Pancreas (tissue), 10 donors: ENCODE results near the gene LY6G5C. TPM values are rescaled to one million over a fixed set of nuclear protein-coding genes. Genes with fewer than 3 reads are reported as not detected.
"Not testable (repeated sequence)": the region's sequence is repeated elsewhere in the genome, so short reads cannot be mapped to it uniquely, and the experiment has no call there.

Experiments
- ATAC-seq, 4 donors: fragments of 200-7000 bp; cut with Tn5 transposase; one replicate each; pipeline versions ENCODE4 v1.8.0 to v1.9.1; 2020; ENCODE audit warnings: mild to moderate bottlenecking in 4 of 4, moderate library complexity in 4 of 4
- DNase-seq, 6 donors: peaks; one replicate each; pipeline ENCODE4 v3.0.0-alpha.2; 2020
- FAIRE-seq: peaks from 2 replicates; lab custom pipeline; 2012; peaks lifted over from hg19 to GRCh38; lab: Jason Lieb, UNC
- H3K27ac ChIP-seq, 4 donors: fragments of 200-600 bp; sonication (generic); 1 replicate in 3 of 4; 2 replicates in 1 of 4; pipeline versions ENCODE4 v1.5.0 to v1.8.0; 2020
- H3K27me3 ChIP-seq, 4 donors: fragments of 200-600 bp; one replicate each; pipeline ENCODE4 v1.8.0; 2021
- H3K36me3 ChIP-seq, 3 donors: fragments of 200-600 bp; sonication (generic) in 1 of 3; one replicate each; pipeline versions ENCODE4 v1.5.0 to v1.8.0; 2020 to 2021
- H3K4me1 ChIP-seq, 3 donors: fragments of 200-600 bp; one replicate each; pipeline ENCODE4 v1.8.0; 2021
- H3K4me3 ChIP-seq, 4 donors: fragments of 200-600 bp; sonication (generic) in 2 of 4; one replicate each; pipeline versions ENCODE4 v1.5.0 to v1.8.0; 2020 to 2021
- H3K9me3 ChIP-seq, 4 donors: fragments of 200-600 bp; one replicate each; pipeline ENCODE4 v1.8.0; 2021
- WGBS, 2 donors: extraction: QIAGEN DNeasy Blood & Tissue Kit; methylation state at CpG; one replicate each; pipeline ENCODE4 v1.1.7; 2013; 5-methylcytosine and 5-hydroxymethylcytosine counted together
- intact Hi-C, 3 donors: fragments of 100-400 bp; cut with DNase I; formaldehyde crosslinking; loops; one replicate each; pipeline versions ENCODE4 v1.11.1 to v1.14.2; 2022
- polyA plus RNA-seq, 2 donors: library from polyadenylated mRNA; stranded (reverse); fragments of 200-250 nt; gene quantifications; one replicate each; pipeline ENCODE4 v1.2.3, GENCODE V29; 2013
- total RNA-seq, 6 donors: library from RNA; stranded (reverse); fragmentation: NEBNext Ultra II Directional in 4 of 6; extraction: Animal tissue kit (Norgen Biotek cat#: 25700) in 4 of 6; gene quantifications; one replicate each; pipeline versions ENCODE4 v1.2.1 to v1.2.4, GENCODE V29; 2021 to 2023
- TF ChIP-seq, protein P1 (sequence below), 4 donors: fragments of 200-600 bp; sonication (generic) in 3 of 4; IDR thresholded peaks; one replicate each; pipeline versions ENCODE4 v1.5.0 to v1.8.0; 2021; ENCODE audit warnings: antibody characterized with exemption in 4 of 4
- donor health status: healthy with polysubstance abuse.
- donor health status: DM: no; HTN: no; CAD: no; lungs with moderate emphysema.
- donor health status: DM: no; HTN: no; CAD: no.
- donor health status: control.
- donor health status: control.
- donor health status: Bipolar disorder and iron deficiency.
- donor health status: DM: yes; HTN: yes; CAD: no.
- donor health status: DM: no; HTN: no; CAD: no.
- donor health status: DM: no; HTN: no; CAD: no.
- donor health status: DM: yes; HTN: yes; CAD: no.

The LY6G5C gene
- total and polyA plus RNA-seq, 8 donors: 1.6 to 2.9 (median 2.4) TPM

DNA sequence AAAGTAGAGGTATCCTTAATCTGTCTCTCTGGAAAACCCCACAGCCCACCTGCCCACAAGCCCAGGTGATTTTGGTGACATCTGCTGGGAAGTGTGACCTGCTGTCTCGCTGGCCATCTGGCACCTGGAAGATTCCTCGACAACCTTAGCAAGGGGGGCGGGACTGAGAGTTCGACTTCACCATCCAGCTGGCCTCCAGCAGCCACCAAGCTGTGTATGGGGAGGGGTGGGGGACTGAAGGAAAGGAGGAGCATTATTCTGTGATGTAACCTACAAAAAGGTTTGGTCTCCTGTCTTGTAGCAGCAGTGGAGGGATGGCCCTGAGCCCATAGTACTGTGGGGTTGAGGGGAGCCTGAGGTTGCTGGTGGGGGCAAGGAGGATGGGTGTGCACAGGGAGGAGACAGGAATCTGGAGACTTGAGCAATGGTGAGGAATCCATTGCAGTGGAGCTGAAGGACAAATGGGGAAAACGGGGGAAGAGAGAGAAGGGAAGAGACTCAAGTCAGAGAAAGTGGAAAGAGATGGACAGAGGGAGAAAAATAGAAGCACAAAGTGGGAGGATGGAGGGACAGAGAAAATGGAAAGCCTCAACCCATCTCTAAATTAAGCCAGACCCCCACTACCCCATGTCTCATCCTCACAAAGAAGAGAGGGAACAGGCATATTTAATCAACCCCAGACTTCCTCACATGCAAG, 29.8 kb upstream of the LY6G5C start:
- DNase-seq (no peak), FAIRE-seq (no peak), ATAC-seq (no peak)
- no peaks in the 10 kb centered on the region for H3K27me3 ChIP-seq
- no peak overlapping the region for H3K4me3 ChIP-seq
- H3K36me3 ChIP-seq: no peaks in the 10 kb centered on the region
- H3K4me1 ChIP-seq: no peaks in the 10 kb centered on the region
- H3K27ac ChIP-seq: no peak overlapping the region
- no peaks in the 10 kb centered on the region for H3K9me3 ChIP-seq
- intact Hi-C loops: no loop called here
- WGBS, 2 donors: 37 to 40% methylated on average over 5 of the region's 5 CpGs
- TF ChIP-seq, protein P1, sequence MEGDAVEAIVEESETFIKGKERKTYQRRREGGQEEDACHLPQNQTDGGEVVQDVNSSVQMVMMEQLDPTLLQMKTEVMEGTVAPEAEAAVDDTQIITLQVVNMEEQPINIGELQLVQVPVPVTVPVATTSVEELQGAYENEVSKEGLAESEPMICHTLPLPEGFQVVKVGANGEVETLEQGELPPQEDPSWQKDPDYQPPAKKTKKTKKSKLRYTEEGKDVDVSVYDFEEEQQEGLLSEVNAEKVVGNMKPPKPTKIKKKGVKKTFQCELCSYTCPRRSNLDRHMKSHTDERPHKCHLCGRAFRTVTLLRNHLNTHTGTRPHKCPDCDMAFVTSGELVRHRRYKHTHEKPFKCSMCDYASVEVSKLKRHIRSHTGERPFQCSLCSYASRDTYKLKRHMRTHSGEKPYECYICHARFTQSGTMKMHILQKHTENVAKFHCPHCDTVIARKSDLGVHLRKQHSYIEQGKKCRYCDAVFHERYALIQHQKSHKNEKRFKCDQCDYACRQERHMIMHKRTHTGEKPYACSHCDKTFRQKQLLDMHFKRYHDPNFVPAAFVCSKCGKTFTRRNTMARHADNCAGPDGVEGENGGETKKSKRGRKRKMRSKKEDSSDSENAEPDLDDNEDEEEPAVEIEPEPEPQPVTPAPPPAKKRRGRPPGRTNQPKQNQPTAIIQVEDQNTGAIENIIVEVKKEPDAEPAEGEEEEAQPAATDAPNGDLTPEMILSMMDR (IDR thresholded peaks at IDR 0.05): no peak

DNA sequence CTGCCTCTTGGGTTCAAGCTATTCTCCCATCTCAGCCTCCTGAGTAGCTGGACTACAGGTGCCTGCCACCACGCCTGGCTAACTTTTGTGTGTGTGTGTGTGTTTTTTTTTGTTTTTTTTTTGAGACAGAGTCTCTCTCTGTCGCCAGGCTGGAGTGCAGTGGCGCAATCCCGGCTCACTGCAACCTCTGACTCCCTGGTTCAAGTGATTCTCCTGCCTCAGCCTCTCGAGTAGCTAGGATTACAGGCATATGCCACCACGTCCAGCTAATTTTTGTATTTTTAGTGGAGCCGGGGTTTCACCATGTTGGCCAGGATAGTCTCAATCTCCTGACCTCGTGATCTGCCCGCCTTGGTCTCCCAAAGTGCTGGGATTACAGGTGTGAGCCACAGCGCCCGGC, 28.3 kb upstream of the LY6G5C start:
- H3K4me3 ChIP-seq, H3K4me1 ChIP-seq, FAIRE-seq, H3K9me3 ChIP-seq, DNase-seq, H3K27me3 ChIP-seq, H3K36me3 ChIP-seq, H3K27ac ChIP-seq, ATAC-seq, intact Hi-C loops: not testable (repeated sequence)
- 78 to 91% methylated on average over 11 of the region's 11 CpGs for WGBS, 2 donors

DNA sequence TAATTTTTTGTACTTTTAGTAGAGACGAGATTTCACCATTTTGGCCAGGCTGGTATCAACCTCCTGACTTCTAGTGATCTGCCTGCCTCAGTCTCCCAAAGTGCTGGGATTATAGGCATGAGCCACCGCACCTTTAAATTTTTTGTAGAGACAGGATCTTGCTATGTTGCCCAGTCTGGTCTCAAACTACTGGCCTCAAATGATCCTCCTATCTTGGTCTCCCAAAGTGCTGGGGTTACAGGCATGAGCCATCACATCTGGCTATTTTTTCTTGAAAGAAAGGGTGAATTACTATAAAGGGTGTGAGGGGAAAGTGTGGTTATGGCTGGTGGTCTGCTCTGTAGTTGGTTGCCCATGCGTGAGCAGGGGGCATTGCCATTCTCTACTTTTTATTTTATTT, 27.4 kb upstream of the LY6G5C start:
- Histone ChIP-seq H3K4me3 (no peak overlapping the region), H3K27me3 (no peaks in the 10 kb centered on the region), H3K4me1 (peaks cover 0 to 5% (median 0%) of the 10 kb centered on the region in 3 donors), H3K36me3 (no peaks in the 10 kb centered on the region), H3K27ac (no peak overlapping the region), H3K9me3 (no peaks in the 10 kb centered on the region)
- FAIRE-seq (no peak), ATAC-seq (no peak), DNase-seq (no peak)
- WGBS, 2 donors: 87 to 89% methylated on average over 3 of the region's 3 CpGs
- TF ChIP-seq, protein P1 (IDR thresholded peaks at IDR 0.05): no peak
- intact Hi-C loops: no loop called here

DNA sequence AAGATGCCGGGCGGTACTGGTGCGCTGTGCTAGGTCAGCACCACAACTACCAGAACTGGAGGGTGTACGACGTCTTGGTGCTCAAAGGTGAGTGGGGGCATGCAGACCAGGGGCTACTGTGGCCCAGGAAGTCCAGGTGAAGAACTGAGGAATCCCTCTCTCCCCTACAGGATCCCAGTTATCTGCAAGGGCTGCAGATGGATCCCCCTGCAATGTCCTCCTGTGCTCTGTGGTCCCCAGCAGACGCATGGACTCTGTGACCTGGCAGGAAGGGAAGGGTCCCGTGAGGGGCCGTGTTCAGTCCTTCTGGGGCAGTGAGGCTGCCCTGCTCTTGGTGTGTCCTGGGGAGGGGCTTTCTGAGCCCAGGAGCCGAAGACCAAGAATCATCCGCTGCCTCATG, 26.8 kb upstream of the LY6G5C start:
- H3K27ac ChIP-seq: no peak overlapping the region
- TF ChIP-seq, protein P1 (IDR thresholded peaks at IDR 0.05): no peak
- ATAC-seq: no peak
- H3K4me3 ChIP-seq: no peak overlapping the region
- 70 to 82% methylated on average over 10 of the region's 10 CpGs for WGBS, 2 donors
- H3K9me3 ChIP-seq: no peaks in the 10 kb centered on the region
- DNase-seq: no peak
- H3K27me3 ChIP-seq: no peaks in the 10 kb centered on the region
- no peak for FAIRE-seq
- H3K36me3 ChIP-seq: no peaks in the 10 kb centered on the region
- intact Hi-C loops: no loop called here
- peaks cover 0 to 5% (median 0%) of the 10 kb centered on the region in 3 donors for H3K4me1 ChIP-seq

DNA sequence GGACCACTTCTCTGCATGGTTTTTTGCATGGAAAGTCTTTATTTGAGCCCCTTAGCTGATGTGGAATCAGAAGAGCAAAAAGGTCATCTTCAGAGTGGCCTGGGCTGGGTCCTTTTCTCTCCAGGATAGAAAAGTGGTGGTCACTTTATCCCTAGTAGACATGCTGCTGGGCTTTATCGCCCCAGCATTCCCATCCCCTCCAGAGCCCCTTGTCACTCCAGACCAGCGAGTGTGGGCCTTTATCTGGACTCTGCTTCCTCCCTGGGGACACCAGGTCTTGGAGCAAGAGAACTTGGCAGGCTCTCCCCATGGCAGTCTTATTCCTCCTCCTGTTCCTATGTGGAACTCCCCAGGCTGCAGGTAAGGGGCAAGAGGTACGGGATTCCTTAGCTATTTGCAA, 25.7 kb upstream of the LY6G5C start, which contains the start of gene LY6G6F:
TSS of gene LY6G6F (plus strand) at position 268 of the 400 bp plus-strand sequence. CDS start at position 309, 41 bp downstream.
- FAIRE-seq (no peak), DNase-seq (no peak), ATAC-seq (no peak)
- Histone ChIP-seq H3K9me3 (no peaks in the 10 kb centered on the region), H3K36me3 (no peaks in the 10 kb centered on the region), H3K4me1 (peaks cover 0 to 10% (median 2%) of the 10 kb centered on the region in 3 donors), H3K4me3 (no peak within 1 kb of the TSS), H3K27ac (no peak within 1 kb of the TSS), H3K27me3 (no peaks in the 10 kb centered on the region)
- intact Hi-C loops: no loop called here
- TF ChIP-seq, protein P1 (IDR thresholded peaks at IDR 0.05): no peak
- WGBS, 2 donors: 35 to 44% methylated on average over 3 of the region's 3 CpGs
